Uterus (tissue), 4 donors: ENCODE data around the gene MYO18B. TPM values are rescaled to one million over a fixed set of nuclear protein-coding genes. Genes with fewer than 3 reads are reported as not detected.

Source experiments
- DNase-seq, 2 donors: peaks; one replicate each; pipeline ENCODE4 v3.0.0-alpha.2; 2019 to 2020
- H3K27ac ChIP-seq, 2 donors: fragments of 200-600 bp; sonication (generic); 1 replicate in 1 of 2; 2 replicates in 1 of 2; pipeline ENCODE4 v1.5.1; 2016 to 2018
- H3K27me3 ChIP-seq, 2 donors: fragments of 200-600 bp; sonication (generic); one replicate each; pipeline ENCODE4 v1.5.1; 2018 to 2019; ENCODE audit warnings: control low read depth in 1 of 2
- H3K36me3 ChIP-seq, 2 donors: fragments of 200-600 bp; sonication (generic); one replicate each; pipeline ENCODE4 v1.5.1; 2019; ENCODE audit warnings: control low read depth in 1 of 2
- H3K4me1 ChIP-seq, 2 donors: fragments of 200-600 bp; sonication (generic); one replicate each; pipeline ENCODE4 v1.5.1; 2018 to 2019; ENCODE audit warnings: control low read depth in 1 of 2
- H3K4me3 ChIP-seq, 2 donors: fragments of 200-600 bp; sonication (generic); 1 replicate in 1 of 2; 2 replicates in 1 of 2; pipeline ENCODE4 v1.5.1; 2018 to 2019; ENCODE audit warnings: mild to moderate bottlenecking in 1 of 2
- H3K9me3 ChIP-seq, 2 donors: fragments of 200-600 bp; sonication (generic); one replicate each; pipeline ENCODE4 v1.5.1; 2019; ENCODE audit warnings: control low read depth in 1 of 2
- CTCF ChIP-seq, 4 experiments: fragments of 200-600 bp in 2 of 4; fragments of 450-650 bp in 2 of 4; sonication (generic) in 2 of 4; IDR thresholded peaks; one replicate each; pipeline ENCODE4 v1.5.1; 2016 to 2019; ENCODE audit warnings: antibody characterized with exemption in 4 of 4, mild to moderate bottlenecking in 2 of 4, moderate library complexity in 1 of 4
- POLR2A ChIP-seq, 2 donors: fragments of 450-650 bp; IDR thresholded peaks; one replicate each; pipeline ENCODE4 v1.6.1; 2016; ENCODE audit warnings: antibody characterized with exemption in 2 of 2, mild to moderate bottlenecking in 1 of 2, moderate library complexity in 1 of 2
- intact Hi-C: fragments of 100-400 bp; cut with DNase I; formaldehyde crosslinking; loops from one replicate; pipeline ENCODE4 v1.15.1; 2023; ENCODE audit warnings: low total_unique reads
- total RNA-seq, 4 donors: library from RNA; depleted of rRNA in 3 of 4; stranded (reverse); fragments of >200 nt in 3 of 4; gene quantifications; one replicate each; pipeline versions ENCODE4 v1.1.0 to v1.2.4, GENCODE V29; 2014 to 2023
- donor health status: DM: yes; HTN: yes; CAD: no.

Gene MYO18B
- total RNA-seq, 4 donors from 2014 or later: 0.41 to 0.43 TPM; not detected in 2

GRCh38 chr22:25822344-25822743 is 80.4 kb downstream of the MYO18B start:
- TF ChIP-seq POLR2A (IDR thresholded peaks at IDR 0.05): no peak
- TF ChIP-seq CTCF (IDR thresholded peaks at IDR 0.05): no peak
- H3K27ac ChIP-seq: no peak overlapping the region
- H3K4me1 ChIP-seq: no peaks in the 10 kb centered on the region
- DNase-seq: no peak
- H3K36me3 ChIP-seq: no peaks in the 10 kb centered on the region
- no peaks in the 10 kb centered on the region for H3K27me3 ChIP-seq
- no peaks in the 10 kb centered on the region for H3K9me3 ChIP-seq
- intact Hi-C loops: no loop called here
- H3K4me3 ChIP-seq: no peak overlapping the region

- intact Hi-C loops: no loop called here
- H3K27me3 ChIP-seq: no peaks in the 10 kb centered on the region
- TF ChIP-seq CTCF (IDR thresholded peaks at IDR 0.05) (no peak), POLR2A (IDR thresholded peaks at IDR 0.05) (no peak)
- H3K4me1 ChIP-seq: no peaks in the 10 kb centered on the region
- H3K9me3 ChIP-seq: no peaks in the 10 kb centered on the region
- no peak overlapping the region for H3K27ac ChIP-seq
- no peak overlapping the region for H3K4me3 ChIP-seq
- DNase-seq: no peak
- no peaks in the 10 kb centered on the region for H3K36me3 ChIP-seq
These were observed 81.3 kb downstream of the MYO18B start for GRCh38 chr22:25823276-25823675.

GRCh38 chr22:25824828-25825423 is 82.9 kb downstream of the MYO18B start:
- DNase-seq: no peak
- no peaks in the 10 kb centered on the region for H3K36me3 ChIP-seq
- no peak overlapping the region for H3K27ac ChIP-seq
- intact Hi-C loops: no loop called here
- H3K4me3 ChIP-seq: no peak overlapping the region
- TF ChIP-seq CTCF (IDR thresholded peaks at IDR 0.05) (no peak), POLR2A (IDR thresholded peaks at IDR 0.05) (no peak)
- no peaks in the 10 kb centered on the region for H3K9me3 ChIP-seq
- no peaks in the 10 kb centered on the region for H3K27me3 ChIP-seq
- H3K4me1 ChIP-seq: no peaks in the 10 kb centered on the region

GRCh38 chr22:25827415-25827814 is 85.4 kb downstream of the MYO18B start:
- Histone ChIP-seq H3K27ac (no peak overlapping the region), H3K36me3 (no peaks in the 10 kb centered on the region), H3K4me3 (no peak overlapping the region), H3K9me3 (no peaks in the 10 kb centered on the region), H3K4me1 (no peaks in the 10 kb centered on the region), H3K27me3 (no peaks in the 10 kb centered on the region)
- TF ChIP-seq POLR2A (IDR thresholded peaks at IDR 0.05) (no peak), CTCF (IDR thresholded peaks at IDR 0.05) (no peak)
- DNase-seq: no peak
- intact Hi-C loops: no loop called here

- no peak for DNase-seq
- no peaks in the 10 kb centered on the region for H3K36me3 ChIP-seq
- no peaks in the 10 kb centered on the region for H3K9me3 ChIP-seq
- H3K4me3 ChIP-seq: no peak overlapping the region
- no peak overlapping the region for H3K27ac ChIP-seq
- no peaks in the 10 kb centered on the region for H3K27me3 ChIP-seq
- intact Hi-C loops: no loop called here
- no peaks in the 10 kb centered on the region for H3K4me1 ChIP-seq
- TF ChIP-seq CTCF (IDR thresholded peaks at IDR 0.05) (no peak), POLR2A (IDR thresholded peaks at IDR 0.05) (no peak)
These were observed 86.4 kb downstream of the MYO18B start for GRCh38 chr22:25828422-25828821.
